GM21390 (cell line): ENCODE results near the gene GZMB.
"Not testable (repeated sequence)": the region's sequence is repeated elsewhere in the genome, so short reads cannot be mapped to it uniquely, and the experiment has no call there.

Experiments
- ATAC-seq: cut with Tn5 transposase; IDR thresholded peaks from one replicate; pipeline ENCODE4 v1.9.1; 2021; ENCODE audit not compliant: unreplicated experiment

The GZMB gene, protein sequence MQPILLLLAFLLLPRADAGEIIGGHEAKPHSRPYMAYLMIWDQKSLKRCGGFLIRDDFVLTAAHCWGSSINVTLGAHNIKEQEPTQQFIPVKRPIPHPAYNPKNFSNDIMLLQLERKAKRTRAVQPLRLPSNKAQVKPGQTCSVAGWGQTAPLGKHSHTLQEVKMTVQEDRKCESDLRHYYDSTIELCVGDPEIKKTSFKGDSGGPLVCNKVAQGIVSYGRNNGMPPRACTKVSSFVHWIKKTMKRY

DNA sequence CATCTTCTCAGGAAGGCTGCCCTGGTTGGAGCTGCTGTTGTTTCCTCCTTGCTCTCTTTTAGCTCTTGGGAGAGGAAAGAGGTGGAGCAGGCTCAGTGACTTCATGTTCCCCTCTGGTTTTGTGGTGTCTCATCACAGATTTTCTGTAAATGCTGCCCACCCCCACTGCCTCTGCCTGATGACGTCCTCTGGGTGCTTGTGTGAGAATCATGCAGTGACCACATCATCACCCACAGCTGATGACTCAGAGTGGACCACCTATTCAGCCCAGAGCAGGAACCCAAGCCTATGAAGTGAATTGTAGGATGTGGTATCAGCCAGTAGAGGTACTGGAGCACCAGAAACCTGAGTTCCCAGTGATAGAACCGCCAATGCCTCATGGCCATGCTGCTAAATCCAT lies at the start of gene GZMB:
Gene GZMB, minus strand, starts transcription at position 33 of the 400 bp plus-strand sequence. Its CDS starts 30 bp downstream, at position 3.
- no peak for ATAC-seq

DNA sequence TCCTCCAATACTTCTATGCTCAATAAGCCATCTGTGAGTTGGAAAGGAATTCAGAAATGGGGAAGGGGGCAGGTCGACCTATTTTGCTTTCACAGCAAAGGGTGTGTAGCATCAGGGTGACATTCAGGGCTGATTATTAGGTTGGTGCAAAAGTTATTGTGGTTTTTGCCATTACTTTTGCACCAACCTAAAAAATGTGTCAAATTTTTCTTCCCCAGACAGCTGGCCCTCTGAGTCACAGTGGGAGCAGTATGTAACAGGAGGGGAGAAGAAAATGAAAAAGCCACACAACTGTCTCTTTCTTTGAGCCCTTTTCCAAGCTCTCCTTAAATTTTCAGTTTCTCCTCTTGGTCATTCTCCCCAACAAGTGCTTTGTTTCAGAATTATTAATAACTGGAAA lies 47.1 kb upstream of the GZMB start:
- ATAC-seq = no peak

DNA sequence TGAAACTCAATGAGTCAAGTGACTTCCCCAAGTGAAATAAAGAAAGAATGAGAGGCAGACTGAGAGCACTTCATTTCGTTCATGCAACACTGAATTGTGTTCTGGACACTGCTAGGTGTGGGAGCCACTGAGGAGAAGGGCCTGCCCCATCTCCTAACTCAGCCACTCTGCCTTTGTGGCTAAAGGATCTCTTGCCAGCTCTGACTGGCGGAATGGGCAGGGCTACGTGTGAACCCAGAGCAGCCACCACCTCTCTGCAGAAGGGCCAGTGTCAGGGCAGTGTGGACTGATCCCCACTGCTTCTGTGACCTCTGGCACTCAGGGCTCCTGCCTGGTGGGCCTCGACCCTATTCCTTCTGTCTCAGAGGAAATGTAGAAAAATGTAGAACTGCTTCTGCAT lies 46.5 kb upstream of the GZMB start:
- ATAC-seq = no peak

DNA sequence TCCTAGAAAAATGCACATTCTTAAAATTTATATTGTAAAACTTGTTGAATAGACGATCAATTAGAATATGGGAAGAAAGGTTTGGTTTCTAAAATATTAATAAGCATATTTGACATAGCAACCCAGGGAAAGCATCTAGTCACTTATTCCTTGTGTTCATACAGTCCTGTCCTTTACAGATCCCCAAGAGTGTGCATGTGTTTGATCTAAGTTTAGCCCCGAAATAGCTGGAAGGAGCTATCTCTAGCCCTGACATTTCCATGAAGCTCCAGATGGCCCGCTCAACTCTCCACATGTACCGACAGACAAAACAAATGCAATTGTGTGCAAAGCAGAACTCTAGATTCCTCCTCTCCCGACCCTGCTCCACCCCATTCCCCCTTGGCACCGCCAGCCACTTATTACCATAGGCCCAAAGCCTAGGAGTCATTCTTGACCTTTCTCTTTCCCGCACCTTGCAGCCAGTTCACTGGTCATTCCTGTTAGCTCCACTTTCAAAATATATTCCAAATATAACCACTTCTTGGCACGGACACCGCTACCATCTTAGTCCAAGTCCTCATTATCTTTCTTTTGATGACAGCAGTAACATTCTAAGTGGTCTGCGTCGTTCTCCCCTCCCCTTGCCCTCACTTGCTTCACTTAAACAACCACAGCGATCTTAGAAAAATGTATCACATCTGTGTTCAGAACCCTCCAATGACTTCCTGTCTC lies 45.4 kb upstream of the GZMB start:
- no peak for ATAC-seq

DNA sequence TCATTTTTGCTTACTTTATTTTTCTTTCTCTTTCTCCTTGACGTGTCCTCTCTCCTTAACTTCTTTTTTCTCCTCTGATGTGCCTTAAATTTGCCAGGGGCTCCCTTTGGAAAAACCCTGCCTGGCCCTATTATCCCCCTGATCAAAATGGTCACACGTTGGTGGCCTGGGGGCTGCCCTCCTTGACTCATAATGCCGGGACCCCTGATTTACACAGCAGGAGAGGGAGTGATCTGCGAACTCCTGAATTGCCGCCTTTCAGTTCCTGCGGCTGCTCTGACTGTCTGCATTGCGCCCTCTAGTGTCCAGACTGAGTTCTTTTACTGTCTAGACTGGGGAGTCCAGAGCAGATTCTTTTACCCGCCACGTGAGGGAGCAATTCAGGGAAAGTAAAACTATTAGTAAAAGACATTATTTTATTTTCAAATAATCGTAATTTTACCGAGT lies 44.8 kb upstream of the GZMB start:
- ATAC-seq = peak; percentile 81

DNA sequence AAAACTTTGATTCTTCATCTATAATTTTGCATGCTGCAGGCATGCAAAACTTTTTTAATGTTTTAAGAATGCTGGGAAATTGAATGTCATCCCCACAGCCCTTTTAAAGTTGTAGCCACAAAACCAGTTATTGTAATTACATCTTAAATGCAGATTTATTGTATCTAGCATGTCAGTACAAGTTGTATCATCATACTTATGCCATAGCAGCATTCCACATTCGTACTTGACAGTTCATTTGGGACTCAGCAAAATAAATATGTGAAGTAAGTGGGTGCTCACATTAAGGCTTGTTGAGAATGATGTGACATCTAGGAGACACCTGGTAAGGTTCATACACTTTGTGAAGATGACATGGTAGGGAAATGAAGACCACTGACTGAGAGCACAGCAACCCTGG lies 44.0 kb upstream of the GZMB start:
- no peak for ATAC-seq

DNA sequence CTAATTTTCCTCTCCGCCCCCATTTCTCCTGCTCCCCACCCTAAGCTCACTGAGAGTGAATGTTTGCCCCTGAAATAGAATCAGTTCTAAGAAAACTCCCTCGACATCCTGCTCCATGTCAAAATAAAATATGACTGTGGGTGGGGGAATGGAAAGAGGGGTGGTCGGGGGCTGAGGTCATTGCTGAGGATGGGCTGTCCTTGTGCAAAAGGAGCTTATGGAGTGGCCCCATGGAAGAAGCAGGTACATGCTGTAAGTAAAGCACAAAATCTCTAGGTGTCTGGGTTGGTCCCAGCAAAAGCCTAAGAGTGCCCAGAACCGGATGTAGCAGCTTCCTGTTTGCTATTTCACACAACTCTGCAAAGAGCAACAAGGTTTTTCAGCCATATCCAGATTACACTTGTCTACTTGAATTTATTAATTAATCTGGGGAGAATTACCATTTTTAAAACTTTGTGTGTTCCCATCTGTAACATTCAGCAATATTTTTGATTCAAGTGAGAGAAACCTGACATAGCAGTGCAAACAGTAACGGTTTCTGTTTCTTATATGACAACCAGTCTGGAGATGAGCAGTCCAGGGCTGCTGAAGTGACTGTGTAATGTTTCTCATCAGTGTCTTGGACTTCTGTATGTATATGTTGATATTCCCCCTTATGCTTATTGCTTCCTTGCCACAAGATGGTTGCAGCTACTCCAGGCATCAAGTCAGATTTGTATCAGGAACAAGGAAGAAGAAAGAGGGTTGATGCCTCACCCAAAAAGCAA lies 40.4 kb upstream of the GZMB start:
- ATAC-seq = peak; percentile 45

DNA sequence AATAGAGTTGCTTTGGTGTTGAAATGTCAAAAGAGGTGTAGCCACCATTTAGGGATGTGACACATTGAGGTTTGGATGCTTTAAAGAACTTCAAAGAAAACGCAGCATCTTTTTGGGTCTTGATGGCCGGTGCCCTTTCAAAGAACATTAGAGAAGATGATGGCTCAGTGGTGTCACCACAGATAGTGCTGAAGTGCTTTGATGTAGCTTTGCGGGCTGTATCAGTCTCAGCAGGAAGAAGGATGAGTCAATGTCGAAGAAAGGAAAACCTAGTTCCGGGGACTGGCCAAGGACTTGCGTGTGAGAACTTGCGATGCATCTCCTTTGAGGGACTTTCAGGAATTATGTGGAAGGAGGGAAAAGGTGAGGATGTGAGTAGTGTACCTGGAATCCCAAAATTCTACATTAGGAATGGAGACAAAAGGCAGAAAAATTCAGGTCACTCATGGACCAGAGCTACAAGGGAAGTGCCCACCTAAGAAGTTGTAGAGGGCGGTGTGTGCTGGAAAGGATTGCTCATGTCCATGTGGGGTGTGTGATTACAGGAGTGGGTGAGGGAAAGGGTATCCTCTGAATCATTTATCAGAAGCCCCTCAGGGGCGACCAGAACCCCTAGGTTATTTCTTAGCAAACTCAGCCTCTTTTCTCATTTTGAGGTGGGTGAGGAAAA lies 39.7 kb upstream of the GZMB start:
- ATAC-seq = peak; percentile 60

DNA sequence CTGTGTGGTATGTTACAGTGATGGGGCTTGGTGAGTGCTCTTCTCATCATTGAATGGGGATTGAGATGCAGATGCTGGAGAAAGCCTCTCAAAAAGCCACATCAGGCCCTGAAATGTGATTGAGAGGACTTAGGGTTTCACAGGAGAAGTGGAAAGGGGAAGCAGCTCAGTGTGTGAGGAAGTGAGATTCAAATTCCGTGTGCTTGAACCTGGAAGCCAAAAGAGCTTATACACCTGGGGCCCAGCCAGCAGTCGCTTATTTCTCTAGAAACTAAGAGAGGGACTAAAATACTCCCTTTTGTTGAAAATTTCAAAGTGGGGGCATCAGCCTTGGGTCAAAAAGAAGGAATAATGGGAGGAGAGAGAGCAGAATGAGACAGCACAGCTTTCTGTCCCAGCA lies 39.1 kb upstream of the GZMB start:
- peak; percentile 68 for ATAC-seq

DNA sequence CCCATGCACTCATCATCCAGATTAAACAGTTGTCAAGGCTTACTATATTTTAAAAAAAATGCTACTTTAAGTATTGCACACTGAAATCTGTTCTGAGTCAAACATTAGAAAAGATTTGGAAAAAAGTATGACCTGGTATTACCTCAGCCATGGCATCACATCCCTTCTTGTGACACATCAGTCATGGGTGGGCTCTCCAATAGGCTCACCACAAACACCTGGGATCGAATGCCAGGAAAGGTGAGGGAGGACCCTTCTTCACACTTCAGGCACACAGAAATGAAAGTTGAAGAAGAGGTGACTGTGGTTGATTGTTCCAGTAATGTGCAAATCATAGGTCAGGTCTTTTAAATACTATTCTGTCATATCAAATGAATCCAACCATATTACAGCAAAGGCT lies 36.6 kb upstream of the GZMB start:
- no peak for ATAC-seq

DNA sequence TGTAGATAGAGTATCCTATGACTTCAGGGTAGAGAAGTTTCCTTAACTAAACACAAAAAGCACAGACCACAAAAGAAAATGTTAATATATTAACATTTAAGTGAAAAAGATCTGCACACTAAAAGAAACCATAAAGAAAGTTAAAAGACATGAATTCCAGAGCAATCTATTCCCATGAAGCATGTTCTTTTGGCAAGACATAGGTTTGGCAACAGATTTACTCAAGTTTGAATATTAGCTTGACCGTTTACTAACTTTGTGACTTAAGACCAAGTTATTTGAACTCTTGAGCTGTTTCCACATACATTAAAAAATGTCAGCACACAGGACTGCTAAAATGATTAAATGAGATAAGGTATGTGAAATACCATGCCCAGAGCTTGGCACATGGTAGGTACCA lies 35.7 kb upstream of the GZMB start:
- ATAC-seq = no peak

DNA sequence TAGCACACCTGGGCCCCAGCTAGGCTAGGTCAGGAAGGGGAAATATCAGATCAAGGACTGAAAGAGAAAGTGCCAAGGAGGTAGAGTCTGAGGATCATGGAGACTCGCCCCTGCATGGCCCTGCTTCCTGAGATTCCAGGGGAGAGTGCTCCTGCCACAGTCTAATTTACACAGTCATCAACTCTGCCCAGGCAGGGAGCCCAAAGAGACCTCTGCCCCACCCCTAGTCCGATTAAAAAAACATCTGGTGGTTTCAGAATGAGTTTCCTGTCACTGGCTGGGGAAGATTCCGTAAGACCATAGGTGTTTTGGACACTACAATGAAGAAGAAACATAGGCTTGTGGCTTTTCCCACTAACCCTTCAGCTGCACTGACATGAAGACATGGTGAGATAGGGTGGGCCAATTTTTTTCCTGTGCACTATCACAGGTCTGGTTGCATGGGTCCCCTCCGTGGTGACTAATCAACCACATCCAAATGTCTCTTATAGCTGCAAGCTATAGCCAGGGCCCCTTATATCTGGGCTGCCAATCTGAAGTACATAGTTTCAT lies 31.5 kb upstream of the GZMB start:
- peak; percentile 91 for ATAC-seq

DNA sequence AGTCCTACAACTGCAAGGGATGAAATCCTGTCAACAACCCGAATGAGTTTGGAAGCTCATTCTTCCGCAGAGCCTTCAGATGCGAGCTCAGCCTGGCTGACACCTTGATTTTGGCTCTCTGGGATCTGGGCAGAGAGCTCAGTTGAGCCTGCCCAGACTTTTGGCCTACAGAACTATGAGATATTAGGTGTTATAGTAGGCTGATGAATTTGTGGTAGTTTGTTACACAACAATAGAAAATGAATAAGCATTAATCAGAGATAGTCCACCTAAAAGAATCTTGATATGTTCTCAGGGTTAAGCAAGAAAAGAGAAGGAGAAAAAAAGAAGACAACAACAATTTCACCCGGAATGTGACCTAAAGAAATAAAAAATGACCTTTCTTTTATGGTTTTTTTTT lies 30.4 kb upstream of the GZMB start:
- ATAC-seq = no peak

DNA sequence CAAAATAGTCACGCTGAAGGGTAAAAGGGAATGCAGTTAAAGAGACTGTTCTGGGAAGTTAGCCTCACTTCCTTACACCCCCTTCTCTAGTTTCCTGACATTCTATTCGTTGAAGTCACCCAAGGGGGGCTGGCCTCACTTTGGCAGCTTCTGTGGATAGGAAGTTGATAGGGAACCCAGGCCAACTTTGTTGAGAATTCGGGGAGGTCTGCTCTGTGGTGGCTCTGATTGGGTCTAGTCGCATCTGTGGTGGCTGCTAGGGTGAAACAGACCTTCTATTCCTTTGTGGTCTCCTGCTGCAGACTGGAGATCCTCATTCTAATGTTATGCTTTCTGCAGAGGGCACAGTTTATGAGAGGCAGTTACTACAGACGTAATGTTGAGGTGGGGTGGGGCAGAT lies 28.8 kb upstream of the GZMB start:
- ATAC-seq = no peak

DNA sequence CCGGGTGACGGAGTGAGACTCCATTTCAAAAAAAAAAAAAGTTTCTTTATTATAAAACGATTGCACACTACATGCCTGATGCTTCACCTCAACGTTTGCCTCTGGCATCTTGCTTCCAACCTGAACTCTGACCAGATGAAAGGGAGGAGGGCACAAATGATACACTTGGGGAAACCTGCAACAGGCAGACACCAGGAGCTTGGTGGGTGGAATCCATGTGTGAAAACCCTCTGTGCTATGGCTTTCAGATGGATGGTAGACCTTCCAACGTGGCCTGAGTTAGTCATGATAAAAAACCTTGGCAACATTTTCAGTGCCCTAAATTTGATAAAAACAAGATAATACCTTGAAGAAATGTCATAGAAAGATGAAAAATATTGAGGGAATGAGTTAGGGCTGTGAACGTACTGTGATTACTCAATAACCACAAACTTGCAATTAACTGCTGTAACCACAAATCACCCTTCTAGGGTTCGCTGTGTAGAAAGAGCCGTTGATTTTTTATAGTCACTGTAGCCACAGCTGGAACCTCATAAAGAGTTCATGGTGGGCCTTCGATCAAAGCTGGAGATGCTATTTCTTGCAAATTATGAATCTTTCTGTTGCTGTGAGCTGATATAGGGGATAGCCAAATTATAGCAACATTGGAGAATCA lies 26.1 kb upstream of the GZMB start:
- ATAC-seq = no peak

DNA sequence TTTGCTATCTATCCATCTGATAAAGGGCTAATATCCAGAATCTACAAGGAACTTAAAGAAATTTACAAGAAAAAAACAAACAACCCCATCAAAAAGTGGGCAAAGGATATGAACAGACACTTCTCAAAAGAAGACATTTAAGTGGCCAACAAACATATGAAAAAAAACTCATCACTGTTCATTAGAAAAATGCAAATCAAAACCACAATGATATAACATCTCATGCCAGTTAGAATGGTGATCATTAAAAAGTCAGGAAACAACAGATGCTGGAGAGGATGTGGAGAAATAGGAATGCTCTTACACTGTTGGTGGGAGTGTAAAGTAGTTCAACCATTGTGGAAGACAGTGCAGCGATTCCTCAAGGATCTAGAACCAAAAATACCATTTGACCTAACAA lies 14.4 kb upstream of the GZMB start:
- not testable (repeated sequence) for ATAC-seq

DNA sequence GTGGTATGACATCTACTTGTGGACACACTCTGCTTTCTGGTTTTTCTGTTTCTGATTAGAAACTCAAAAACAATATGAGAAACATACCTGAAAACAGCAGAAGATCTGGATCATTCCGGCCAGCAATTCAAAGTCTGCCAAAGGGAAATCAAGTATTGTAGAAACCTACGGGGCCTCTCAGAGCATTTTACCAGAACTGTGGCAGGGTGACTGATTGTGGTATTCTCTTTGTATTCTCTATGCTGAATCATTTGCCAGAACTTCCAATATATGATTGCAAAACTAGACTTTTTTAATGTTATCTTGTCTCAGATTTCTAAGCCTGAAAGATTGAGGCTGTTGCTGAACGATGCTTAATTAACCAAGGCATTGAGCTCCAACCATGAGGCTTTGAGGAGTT lies 5.9 kb upstream of the GZMB start:
- no peak for ATAC-seq

DNA sequence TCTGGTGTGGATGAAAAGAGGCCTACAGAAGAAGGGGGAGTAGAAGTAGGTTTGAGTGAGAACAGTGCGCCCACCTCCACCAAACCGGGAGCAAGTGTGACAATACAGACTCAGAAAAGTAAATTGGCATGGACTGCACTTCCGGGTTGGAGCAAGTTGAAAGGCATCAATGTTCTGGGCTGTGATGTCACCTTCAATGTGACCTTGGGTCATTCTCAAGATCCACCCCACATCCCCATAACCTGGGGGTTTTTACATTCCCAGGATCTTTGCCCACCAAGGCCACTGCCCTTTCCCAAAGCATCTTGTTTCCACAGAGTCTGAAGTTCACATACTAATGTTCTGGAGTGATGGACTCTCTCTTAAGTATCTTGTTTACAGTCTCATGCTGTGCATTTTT lies 5.3 kb upstream of the GZMB start:
- no peak for ATAC-seq

DNA sequence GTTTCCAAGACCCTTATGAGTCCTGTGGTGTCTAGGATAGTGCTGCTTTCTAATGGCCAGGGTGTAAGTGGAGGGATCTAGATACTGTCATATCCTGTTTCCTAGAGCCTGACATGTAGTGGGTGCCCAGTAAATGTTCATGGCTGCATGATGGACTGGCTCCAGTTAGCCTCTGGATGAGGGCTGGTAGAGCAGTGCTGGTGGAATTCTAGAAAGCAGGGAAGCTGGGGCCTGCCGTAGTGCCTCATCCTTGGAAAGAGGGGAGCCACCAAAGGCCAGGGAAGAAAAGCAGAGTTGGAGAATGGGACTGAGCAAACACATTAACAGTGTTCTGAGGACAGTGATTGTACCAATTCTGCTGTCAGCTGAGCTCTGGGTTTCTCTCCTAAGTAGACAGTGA lies 637 bp downstream of the GZMB start:
- no peak for ATAC-seq

DNA sequence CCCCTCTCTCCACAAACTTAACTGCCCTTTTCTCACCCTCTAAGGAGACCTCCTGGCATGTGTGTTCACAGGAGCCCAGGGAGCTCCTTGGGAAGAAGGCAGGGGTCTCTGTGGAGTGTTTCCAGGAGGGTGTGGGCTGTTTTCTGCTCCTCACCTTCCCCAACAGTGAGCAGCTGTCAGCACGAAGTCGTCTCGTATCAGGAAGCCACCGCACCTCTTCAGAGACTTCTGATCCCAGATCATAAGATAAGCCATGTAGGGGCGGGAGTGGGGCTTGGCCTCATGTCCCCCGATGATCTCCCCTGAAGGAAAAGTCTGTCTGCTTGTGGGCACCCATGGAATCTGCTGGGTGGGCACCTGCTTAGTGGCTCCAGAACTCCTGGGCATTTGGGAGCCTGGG lies 1.2 kb downstream of the GZMB start:
- ATAC-seq = no peak

DNA sequence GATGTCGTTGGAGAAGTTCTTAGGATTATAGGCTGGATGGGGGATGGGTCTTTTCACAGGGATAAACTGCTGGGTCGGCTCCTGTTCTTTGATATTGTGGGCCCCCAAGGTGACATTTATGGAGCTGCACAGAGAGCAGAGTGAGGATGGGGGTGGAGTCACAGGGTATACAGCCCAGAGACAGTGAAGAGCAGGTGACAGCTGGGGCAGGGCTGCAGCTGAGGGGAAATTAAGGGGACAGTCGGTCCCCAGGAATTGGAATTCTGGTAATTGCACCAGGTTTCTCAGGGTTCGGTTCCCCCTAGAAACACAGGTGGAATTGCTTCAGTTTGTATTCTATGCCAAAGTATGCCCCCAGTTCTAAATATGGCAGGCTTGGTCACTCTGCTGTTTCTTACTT lies 1.7 kb downstream of the GZMB start:
- ATAC-seq = no peak
